Small intestine (tissue), 7 donors: ENCODE measurements around the gene SORL1. TPM values are rescaled to one million over a fixed set of nuclear protein-coding genes. Genes with fewer than 3 reads are reported as not detected.
"Not testable (repeated sequence)": the region's sequence is repeated elsewhere in the genome, so short reads cannot be mapped to it uniquely, and the experiment has no call there.

Source experiments
- DNase-seq, 2 donors: peaks; one replicate each; pipeline versions ENCODE4 v3.0.0 to v3.0.0-alpha.2; 2013
- FAIRE-seq: peaks from 2 replicates; lab custom pipeline; 2012; peaks lifted over from hg19 to GRCh38; lab: Jason Lieb, UNC
- H3K27ac ChIP-seq, 3 donors: one replicate each; pipeline ENCODE4 v1.5.1; 2013; ENCODE audit warnings: low read length in 2 of 3, mild to moderate bottlenecking in 2 of 3, control low read depth in 1 of 3, inconsistent platforms in 1 of 3, low read depth in 1 of 3, moderate library complexity in 1 of 3
- H3K27me3 ChIP-seq, 3 donors: one replicate each; pipeline ENCODE4 v1.6.1; 2013; ENCODE audit warnings: low read length in 3 of 3, inconsistent platforms in 1 of 3; ENCODE audit not compliant: control insufficient read depth in 3 of 3, insufficient read depth in 3 of 3
- H3K36me3 ChIP-seq, 3 donors: one replicate each; pipeline ENCODE4 v1.6.1; 2013; ENCODE audit warnings: low read length in 3 of 3, inconsistent platforms in 1 of 3, low read depth in 1 of 3, mild to moderate bottlenecking in 1 of 3, moderate library complexity in 1 of 3; ENCODE audit not compliant: control insufficient read depth in 3 of 3, insufficient read depth in 2 of 3
- H3K4me1 ChIP-seq, 3 donors: one replicate each; pipeline ENCODE4 v1.6.1; 2013; ENCODE audit warnings: low read length in 2 of 3, inconsistent platforms in 1 of 3, low read depth in 1 of 3, mild to moderate bottlenecking in 1 of 3, moderate library complexity in 1 of 3; ENCODE audit not compliant: control insufficient read depth in 3 of 3, insufficient read depth in 2 of 3
- H3K4me3 ChIP-seq, 3 donors: one replicate each; pipeline ENCODE4 v1.5.1; 2013; ENCODE audit warnings: low read length in 3 of 3, control low read depth in 1 of 3, inconsistent platforms in 1 of 3, low read depth in 1 of 3, mild to moderate bottlenecking in 1 of 3, moderate library complexity in 1 of 3
- H3K9me3 ChIP-seq, 2 donors: one replicate each; pipeline ENCODE4 v1.6.1; 2013; ENCODE audit warnings: low read depth in 1 of 2, low read length in 1 of 2; ENCODE audit not compliant: control insufficient read depth in 2 of 2, insufficient read depth in 1 of 2
- WGBS, 3 donors: extraction: QIAGEN DNeasy Blood & Tissue Kit; methylation state at CpG; one replicate each; pipeline ENCODE4 v1.1.7; 2013; 5-methylcytosine and 5-hydroxymethylcytosine counted together
- polyA plus RNA-seq, 4 donors: library from polyadenylated mRNA; stranded (reverse) in 3 of 4; unstranded in 1 of 4; fragments of 200-250 nt in 3 of 4; fragments of 120-200 nt in 1 of 4; gene quantifications; one replicate each; pipeline versions ENCODE4 v1.2.1 to v1.2.3, GENCODE V29; 2013
- donor health status: healthy with polysubstance abuse.
- donor health status: control.
- donor health status: control.
- donor health status: Bipolar disorder and iron deficiency.
- donor health status: healthy.

SORL1 gene
- polyA plus RNA-seq, 4 donors = 4.6 to 64.5 (median 5.8) TPM

GRCh38 chr11:121500717-121501116 is 48.6 kb downstream of the SORL1 start:
- no peak for DNase-seq
- no peak overlapping the region for H3K27ac ChIP-seq
- no peaks in the 10 kb centered on the region for H3K9me3 ChIP-seq
- no peaks in the 10 kb centered on the region for H3K4me1 ChIP-seq
- no peak overlapping the region for H3K4me3 ChIP-seq
- 85 to 91% (median 87%) methylated on average over 1 of the region's 1 CpG for WGBS, 3 donors
- no peaks in the 10 kb centered on the region for H3K27me3 ChIP-seq
- H3K36me3 ChIP-seq = peaks cover 6 to 21% (median 7%) of the 10 kb centered on the region in 3 donors
- no peak for FAIRE-seq

GRCh38 chr11:121503051-121503450 is 50.9 kb downstream of the SORL1 start:
- no peak for FAIRE-seq
- no peak overlapping the region for H3K4me3 ChIP-seq
- H3K36me3 ChIP-seq = peaks cover 3 to 15% (median 6%) of the 10 kb centered on the region in 3 donors
- H3K27me3 ChIP-seq = no peaks in the 10 kb centered on the region
- no peak overlapping the region for H3K27ac ChIP-seq
- H3K4me1 ChIP-seq = no peaks in the 10 kb centered on the region
- peaks cover 0 to 5% of the 10 kb centered on the region in 2 donors for H3K9me3 ChIP-seq
- no peak for DNase-seq
- WGBS, 3 donors = 63 to 90% (median 89%) methylated on average over 3 of the region's 3 CpGs

GRCh38 chr11:121506237-121506636 is 54.1 kb downstream of the SORL1 start:
- not testable (repeated sequence) for FAIRE-seq, H3K9me3 ChIP-seq, H3K27me3 ChIP-seq, H3K4me1 ChIP-seq, H3K27ac ChIP-seq, H3K4me3 ChIP-seq, DNase-seq
- H3K36me3 ChIP-seq = peaks cover 0 to 14% (median 3%) of the 10 kb centered on the region in 3 donors
- WGBS, 3 donors = 79 to 96% (median 95%) methylated on average over 1 of the region's 1 CpG

DNA sequence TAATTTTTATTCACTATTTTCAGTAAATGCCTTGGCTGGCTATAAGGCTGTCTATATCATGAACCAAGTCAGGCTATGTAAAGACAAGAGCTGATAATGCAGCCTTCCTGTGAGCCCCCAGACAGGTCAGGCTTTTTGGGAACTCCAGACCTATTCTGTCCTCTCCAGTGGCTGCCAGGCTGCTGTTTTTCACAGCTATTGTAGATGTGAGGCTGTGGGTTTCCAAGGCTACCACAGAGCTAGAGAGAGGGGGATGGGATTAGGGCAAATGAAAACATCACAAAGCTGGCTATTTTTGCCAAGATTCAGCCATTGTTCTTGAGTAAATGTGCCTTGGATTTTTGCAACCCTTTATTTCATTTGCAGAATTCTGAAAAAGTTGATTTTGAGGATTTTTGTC is 56.3 kb downstream of the SORL1 start:
- FAIRE-seq (no peak), DNase-seq (no peak)
- Histone ChIP-seq H3K4me3 (no peak overlapping the region), H3K36me3 (peaks cover 0 to 15% (median 3%) of the 10 kb centered on the region in 3 donors), H3K27ac (no peak overlapping the region), H3K4me1 (no peaks in the 10 kb centered on the region), H3K27me3 (no peaks in the 10 kb centered on the region), H3K9me3 (peaks cover 0 to 5% of the 10 kb centered on the region in 2 donors)

DNA sequence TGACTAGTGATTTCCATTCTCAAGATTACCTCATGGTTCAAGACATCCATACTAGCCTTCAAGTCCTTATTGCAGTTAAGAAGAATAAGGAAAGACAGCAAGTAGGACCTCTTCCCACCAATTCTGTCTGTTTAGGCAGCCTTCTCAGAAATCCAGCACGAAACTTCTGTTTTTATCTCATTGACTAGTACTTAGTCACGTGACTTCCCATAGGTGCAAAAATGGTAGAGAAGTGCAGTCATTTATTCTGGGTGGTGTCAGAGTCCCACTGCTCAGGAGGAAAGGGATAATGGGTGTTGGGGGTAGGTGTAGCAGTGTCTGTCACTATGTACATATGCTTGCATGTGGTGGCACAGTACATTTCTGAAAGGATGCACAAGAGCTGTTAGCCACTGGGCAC is 58.3 kb downstream of the SORL1 start:
- 81 to 98% (median 92%) methylated on average over 2 of the region's 2 CpGs for WGBS, 3 donors

GRCh38 chr11:121512468-121513465 is 60.7 kb downstream of the SORL1 start:
- DNase-seq = no peak
- WGBS, 3 donors = 79 to 96% (median 84%) methylated on average over 9 of the region's 9 CpGs

More for the DNA sequence above, 58.3 kb downstream of the SORL1 start:
- no peak for DNase-seq
- peaks cover 0 to 27% (median 5%) of the 10 kb centered on the region in 3 donors for H3K36me3 ChIP-seq
- H3K9me3 ChIP-seq = peaks cover 0 to 5% of the 10 kb centered on the region in 2 donors
- no peaks in the 10 kb centered on the region for H3K27me3 ChIP-seq
- H3K27ac ChIP-seq = no peak overlapping the region
- peaks cover 0 to 7% (median 0%) of the 10 kb centered on the region in 3 donors for H3K4me1 ChIP-seq
- H3K4me3 ChIP-seq = no peak overlapping the region
- FAIRE-seq = no peak

GRCh38 chr11:121513807-121514206 is 61.7 kb downstream of the SORL1 start:
- no peaks in the 10 kb centered on the region for H3K9me3 ChIP-seq
- DNase-seq (no peak), FAIRE-seq (no peak)
- no peak overlapping the region for H3K27ac ChIP-seq
- no peaks in the 10 kb centered on the region for H3K27me3 ChIP-seq
- H3K4me3 ChIP-seq = no peak overlapping the region
- 90 to 92% (median 91%) methylated on average over 11 of the region's 11 CpGs for WGBS, 3 donors
- H3K36me3 ChIP-seq = peaks cover 0 to 40% (median 2%) of the 10 kb centered on the region in 3 donors
- peaks cover 0 to 7% (median 0%) of the 10 kb centered on the region in 3 donors for H3K4me1 ChIP-seq

More at GRCh38 chr11:121512468-121513465, 60.7 kb downstream of the SORL1 start:
- H3K36me3 ChIP-seq = peaks cover 0 to 33% (median 2%) of the 10 kb centered on the region in 3 donors
- peaks cover 0 to 7% (median 0%) of the 10 kb centered on the region in 3 donors for H3K4me1 ChIP-seq
- no peak overlapping the region for H3K27ac ChIP-seq
- no peaks in the 10 kb centered on the region for H3K27me3 ChIP-seq
- H3K4me3 ChIP-seq = no peak overlapping the region
- no peak for FAIRE-seq
- H3K9me3 ChIP-seq = no peaks in the 10 kb centered on the region

DNA sequence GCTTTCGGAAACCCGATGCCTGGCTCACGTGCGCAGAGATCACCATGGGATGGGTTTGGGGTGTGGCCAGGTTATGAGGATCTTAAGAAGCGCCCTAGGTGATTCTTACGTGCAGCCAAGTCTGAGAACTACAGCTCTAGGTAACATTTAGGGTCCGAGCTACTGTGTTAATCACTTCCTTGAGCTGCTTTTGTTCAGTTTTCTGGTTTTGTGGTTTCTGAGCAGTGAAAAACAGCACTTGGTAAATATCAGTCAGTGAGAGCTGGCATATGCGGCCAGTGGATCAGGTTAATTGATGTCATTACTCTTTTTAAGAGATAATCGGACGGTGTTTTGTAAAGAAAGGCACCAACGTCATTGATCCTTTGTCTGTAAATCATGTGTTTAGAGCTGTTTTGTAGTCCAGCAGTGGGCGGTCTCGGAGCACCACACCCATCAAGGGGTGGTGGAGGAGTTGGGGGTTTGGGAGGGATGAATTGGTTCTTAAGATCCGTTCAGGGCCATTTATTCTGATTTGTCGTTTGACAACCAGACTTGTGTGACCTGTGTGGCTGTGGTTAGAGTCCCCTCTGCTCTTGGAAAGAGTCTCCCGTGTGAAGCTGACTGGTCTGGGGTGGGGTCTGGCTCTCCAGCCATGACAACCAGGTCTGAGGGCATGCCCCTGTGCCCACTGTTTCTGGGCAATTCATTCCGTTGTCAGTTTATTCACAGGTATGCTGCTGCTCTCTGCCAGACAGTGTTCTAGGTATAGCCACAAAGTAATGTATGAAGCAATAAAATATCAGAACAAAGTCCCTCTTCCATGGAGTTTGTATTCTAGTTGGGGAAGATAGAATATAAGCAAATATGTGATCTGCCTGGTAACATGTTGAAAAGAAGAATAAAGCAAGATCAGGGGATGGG is 62.6 kb downstream of the SORL1 start:
- Histone ChIP-seq H3K4me3 (no peak overlapping the region), H3K27ac (peak overlapping the region in 1 of 3 donors; percentile 20), H3K9me3 (no peaks in the 10 kb centered on the region), H3K27me3 (no peaks in the 10 kb centered on the region), H3K4me1 (peaks cover 0 to 7% (median 0%) of the 10 kb centered on the region in 3 donors), H3K36me3 (peaks cover 0 to 37% (median 2%) of the 10 kb centered on the region in 3 donors)
- DNase-seq (peak; percentile 36 to 41), FAIRE-seq (no peak)
- 80 to 82% (median 81%) methylated on average over 17 of the region's 17 CpGs for WGBS, 3 donors
